Ecto neural progenitor cell (in vitro differentiated cells): ENCODE results near the gene SLC15A1.
"Not testable (repeated sequence)": the region's sequence is repeated elsewhere in the genome, so short reads cannot be mapped to it uniquely, and the experiment has no call there.

Source experiments
- DNase-seq: peaks from one replicate; pipeline ENCODE4 v3.0.0-alpha.2; 2018; ENCODE audit warnings: low spot score

The SLC15A1 gene

GRCh38 chr13:98781045-98781444 lies 28.6 kb upstream of the SLC15A1 start:
- no peak for DNase-seq

- no peak for DNase-seq
Observed at GRCh38 chr13:98780451-98780850, 28.0 kb upstream of the SLC15A1 start.

GRCh38 chr13:98779695-98780094 lies 27.2 kb upstream of the SLC15A1 start:
- DNase-seq = no peak

GRCh38 chr13:98778749-98779148 lies 26.3 kb upstream of the SLC15A1 start:
- no peak for DNase-seq

GRCh38 chr13:98776644-98777043 lies 24.2 kb upstream of the SLC15A1 start:
- no peak for DNase-seq

GRCh38 chr13:98775844-98776598 lies 23.5 kb upstream of the SLC15A1 start:
- DNase-seq = no peak

- DNase-seq = no peak
Observed at GRCh38 chr13:98775386-98775785, 22.9 kb upstream of the SLC15A1 start.

- no peak for DNase-seq
Observed at GRCh38 chr13:98774776-98775175, 22.3 kb upstream of the SLC15A1 start.

- no peak for DNase-seq
Observed at GRCh38 chr13:98773921-98774320, 21.4 kb upstream of the SLC15A1 start.

GRCh38 chr13:98772794-98773452 lies 20.5 kb upstream of the SLC15A1 start:
- no peak for DNase-seq

- DNase-seq = no peak
Observed at GRCh38 chr13:98771838-98772611, 19.6 kb upstream of the SLC15A1 start.

GRCh38 chr13:98769736-98770135 lies 17.3 kb upstream of the SLC15A1 start:
- DNase-seq = no peak

- DNase-seq = no peak
Observed at GRCh38 chr13:98768522-98768921, 16.1 kb upstream of the SLC15A1 start.

GRCh38 chr13:98766697-98767096 lies 14.2 kb upstream of the SLC15A1 start:
- DNase-seq = no peak

- no peak for DNase-seq
Observed at GRCh38 chr13:98765996-98766519, 13.6 kb upstream of the SLC15A1 start.

- DNase-seq = no peak
Observed at GRCh38 chr13:98761986-98762616, 9.6 kb upstream of the SLC15A1 start.

- no peak for DNase-seq
Observed at GRCh38 chr13:98761126-98761985, 8.9 kb upstream of the SLC15A1 start.

- DNase-seq = no peak
Observed at GRCh38 chr13:98755729-98756128, 3.3 kb upstream of the SLC15A1 start.

- no peak for DNase-seq
Observed at GRCh38 chr13:98755116-98755515, 2.6 kb upstream of the SLC15A1 start.

GRCh38 chr13:98754468-98754867 lies 2.0 kb upstream of the SLC15A1 start:
- DNase-seq = not testable (repeated sequence)

GRCh38 chr13:98751861-98752466 lies 508 bp downstream of the SLC15A1 start:
- peak; percentile 60 for DNase-seq
